Loucy (cell line): ENCODE measurements around the gene CRYBG3.

Experiments
- H2AFZ ChIP-seq: fragments of 200-600 bp; sonication (generic); 2 replicates; pipeline ENCODE4 v1.6.0; 2016; ENCODE audit warnings: antibody characterized with exemption, mild to moderate bottlenecking, low read length, moderate library complexity
- H3F3A ChIP-seq: fragments of 200-600 bp; 2 replicates; pipeline ENCODE4 v1.6.0; 2016; ENCODE audit warnings: antibody characterized with exemption, low read depth, mild to moderate bottlenecking
- H3K27me3 ChIP-seq: fragments of 200-600 bp; sonication (generic); 2 replicates; pipeline ENCODE4 v1.6.1; 2014; ENCODE audit warnings: low read length, mild to moderate bottlenecking; ENCODE audit not compliant: insufficient read depth, poor library complexity, severe bottlenecking
- H3K36me3 ChIP-seq: fragments of 200-600 bp; sonication (generic); 2 replicates; pipeline ENCODE4 v1.6.1; 2016; ENCODE audit warnings: low read length; ENCODE audit not compliant: insufficient read depth
- H3K4me1 ChIP-seq: fragments of 200-600 bp; sonication (generic); 2 replicates; pipeline ENCODE4 v1.5.1; 2014; ENCODE audit warnings: low read length, mild to moderate bottlenecking; ENCODE audit not compliant: insufficient read depth, poor library complexity, severe bottlenecking
- H3K4me2 ChIP-seq: fragments of 200-600 bp; sonication (generic); 2 replicates; pipeline ENCODE4 v1.6.0; 2014; ENCODE audit warnings: antibody characterized with exemption, low read length, low read depth, mild to moderate bottlenecking; ENCODE audit not compliant: poor library complexity, severe bottlenecking
- H3K4me3 ChIP-seq: fragments of 200-600 bp; sonication (generic); 2 replicates; pipeline ENCODE4 v1.5.1; 2014; ENCODE audit warnings: low read length, mild to moderate bottlenecking, mixed read lengths; ENCODE audit not compliant: poor library complexity, severe bottlenecking
- H3K79me2 ChIP-seq: fragments of 200-600 bp; sonication (generic); 2 replicates; pipeline ENCODE4 v1.6.1; 2014; ENCODE audit warnings: low read length; ENCODE audit not compliant: insufficient read depth
- H3K9ac ChIP-seq: fragments of 200-600 bp; sonication (generic); 2 replicates; pipeline ENCODE4 v1.6.0; 2014; ENCODE audit warnings: mild to moderate bottlenecking, low read depth, low read length, moderate library complexity; ENCODE audit not compliant: poor library complexity, severe bottlenecking
- H3K9me2 ChIP-seq: fragments of 200-600 bp; sonication (generic); replicated peaks from 2 replicates; pipeline ENCODE4 v1.6.1; 2016; ENCODE audit warnings: low read depth, low read length, mixed read lengths
- H3K9me3 ChIP-seq: fragments of 200-600 bp; sonication (generic); 2 replicates; pipeline ENCODE4 v1.6.1; 2014; ENCODE audit warnings: mild to moderate bottlenecking, antibody characterized with exemption, low read length, low read depth; ENCODE audit not compliant: insufficient read depth
- H4K20me1 ChIP-seq: fragments of 200-600 bp; sonication (generic); 2 replicates; pipeline ENCODE4 v1.6.0; 2014; ENCODE audit warnings: antibody characterized with exemption, low read length, mild to moderate bottlenecking; ENCODE audit not compliant: insufficient read depth, poor library complexity, severe bottlenecking
- CTCF ChIP-seq: fragments of 200-600 bp; sonication (generic); conservative IDR thresholded peaks from 2 replicates; pipeline ENCODE4 v1.5.1; 2014; ENCODE audit warnings: mild to moderate bottlenecking, antibody characterized with exemption, low read length
- EZH2phosphoT487 ChIP-seq: fragments of 200-600 bp; IDR thresholded peaks from 2 replicates; pipeline ENCODE4 v1.6.1; 2018; ENCODE audit warnings: antibody characterized with exemption, mild to moderate bottlenecking, moderate library complexity, borderline replicate concordance

The CRYBG3 gene

GRCh38 chr3:97949110-97949485, 127.3 kb downstream of the CRYBG3 start:
- Histone ChIP-seq H3K4me1 (no peaks in the 10 kb centered on the region), H3K27me3 (no peaks in the 10 kb centered on the region), H3K9me2 (no peaks in the 10 kb centered on the region), H3K79me2 (no peaks in the 10 kb centered on the region), H4K20me1 (no peaks in the 10 kb centered on the region), H3K36me3 (peaks cover 76% of the 10 kb centered on the region; the same call in 1 of the 2 replicates), H3K9ac (no peak overlapping the region), H3K9me3 (no peaks in the 10 kb centered on the region), H3F3A (no peaks in the 10 kb centered on the region), H3K4me3 (no peak overlapping the region), H2AFZ (no peak overlapping the region), H3K4me2 (no peak overlapping the region)
- TF ChIP-seq EZH2phosphoT487 (no peak), CTCF (no peak)

GRCh38 chr3:97949743-97950142, 127.9 kb downstream of the CRYBG3 start:
- no peaks in the 10 kb centered on the region for H3K4me1 ChIP-seq
- no peaks in the 10 kb centered on the region for H3K9me2 ChIP-seq
- no peaks in the 10 kb centered on the region for H4K20me1 ChIP-seq
- H3K4me3 ChIP-seq: no peak overlapping the region
- TF ChIP-seq EZH2phosphoT487 (no peak), CTCF (no peak)
- peaks cover 76% of the 10 kb centered on the region; the same call in 1 of the 2 replicates for H3K36me3 ChIP-seq
- H3K9me3 ChIP-seq: no peaks in the 10 kb centered on the region
- no peaks in the 10 kb centered on the region for H3K79me2 ChIP-seq
- no peaks in the 10 kb centered on the region for H3F3A ChIP-seq
- no peak overlapping the region for H2AFZ ChIP-seq
- H3K27me3 ChIP-seq: no peaks in the 10 kb centered on the region
- H3K9ac ChIP-seq: no peak overlapping the region
- H3K4me2 ChIP-seq: no peak overlapping the region

- no peaks in the 10 kb centered on the region for H3K9me2 ChIP-seq
- H4K20me1 ChIP-seq: no peaks in the 10 kb centered on the region
- no peaks in the 10 kb centered on the region for H3K9me3 ChIP-seq
- no peaks in the 10 kb centered on the region for H3K4me1 ChIP-seq
- no peak overlapping the region for H3K9ac ChIP-seq
- no peaks in the 10 kb centered on the region for H3F3A ChIP-seq
- no peak for TF ChIP-seq EZH2phosphoT487
- TF ChIP-seq CTCF: no peak
- no peaks in the 10 kb centered on the region for H3K79me2 ChIP-seq
- no peak overlapping the region for H2AFZ ChIP-seq
- no peak overlapping the region for H3K4me2 ChIP-seq
- no peak overlapping the region for H3K4me3 ChIP-seq
- no peaks in the 10 kb centered on the region for H3K27me3 ChIP-seq
- H3K36me3 ChIP-seq: peaks cover 70% of the 10 kb centered on the region; the same call in 1 of the 2 replicates
Observed at GRCh38 chr3:97950360-97950759, 128.5 kb downstream of the CRYBG3 start.
